GM12891 (cell line): ENCODE results near the gene CAPS.

Source experiments
- DNase-seq: peaks from one replicate; pipeline ENCODE4 v3.0.0; 2011; ENCODE audit warnings: low spot score; ENCODE audit not compliant: insufficient read length
- FAIRE-seq: peaks from 2 replicates; lab custom pipeline; 2011; peaks lifted over from hg19 to GRCh38; lab: Jason Lieb, UNC
- PAX5 ChIP-seq: IDR thresholded peaks from 2 replicates; pipeline ENCODE4 v1.6.1; 2011; ENCODE audit warnings: low read length, moderate library complexity, mild to moderate bottlenecking; ENCODE audit not compliant: insufficient read depth, severe bottlenecking
- POLR2A ChIP-seq: IDR thresholded peaks from 2 replicates; pipeline ENCODE4 v1.6.1; 2011; ENCODE audit warnings: low read depth, low read length, control low read depth
- POLR2AphosphoS5 ChIP-seq: IDR thresholded peaks from 2 replicates; pipeline ENCODE4 v1.6.1; 2011; ENCODE audit warnings: low read depth, low read length, control low read depth
- POU2F2 ChIP-seq: IDR thresholded peaks from 2 replicates; pipeline ENCODE4 v1.6.1; 2011; ENCODE audit warnings: low read depth, mild to moderate bottlenecking, control low read depth, low read length, moderate library complexity
- SPI1 ChIP-seq: IDR thresholded peaks from 2 replicates; pipeline ENCODE4 v1.6.1; 2011; ENCODE audit warnings: low read depth, low read length, control low read depth
- TAF1 ChIP-seq: IDR thresholded peaks from 2 replicates; pipeline ENCODE4 v1.6.1; 2011; ENCODE audit warnings: low read depth, low read length, control low read depth

The CAPS gene

GRCh38 chr19:5934774-5935472 is 20.9 kb downstream of the CAPS start:
- TF ChIP-seq TAF1 = no peak
- TF ChIP-seq PAX5 = no peak
- no peak for TF ChIP-seq POLR2A
- TF ChIP-seq POU2F2 = no peak
- TF ChIP-seq SPI1 = no peak
- DNase-seq (no peak), FAIRE-seq (no peak)

- TF ChIP-seq POLR2A (no peak), SPI1 (no peak), TAF1 (no peak), PAX5 (no peak), POU2F2 (no peak), POLR2AphosphoS5 (no peak)
Measured at GRCh38 chr19:5935473-5936291, 21.6 kb downstream of the CAPS start.

GRCh38 chr19:5936292-5936592 is 22.2 kb downstream of the CAPS start:
- no peak for FAIRE-seq
- no peak for DNase-seq
- no peak for TF ChIP-seq SPI1
- TF ChIP-seq PAX5 = no peak
- TF ChIP-seq POLR2AphosphoS5 = no peak
- TF ChIP-seq TAF1 = no peak
- no peak for TF ChIP-seq POU2F2
- no peak for TF ChIP-seq POLR2A

More at GRCh38 chr19:5935473-5936291, 21.6 kb downstream of the CAPS start:
- DNase-seq = no peak
- no peak for FAIRE-seq

GRCh38 chr19:5937550-5937949 is 23.5 kb downstream of the CAPS start:
- no peak for TF ChIP-seq SPI1
- TF ChIP-seq TAF1 = no peak
- no peak for TF ChIP-seq POU2F2
- TF ChIP-seq POLR2A = no peak
- TF ChIP-seq PAX5 = no peak
- DNase-seq (no peak), FAIRE-seq (no peak)

- FAIRE-seq (no peak), DNase-seq (no peak)
- TF ChIP-seq TAF1 (no peak), POU2F2 (no peak), SPI1 (no peak), PAX5 (no peak), POLR2AphosphoS5 (no peak), POLR2A (no peak)
Measured at GRCh38 chr19:5940260-5941208, 26.5 kb downstream of the CAPS start.

- DNase-seq (no peak), FAIRE-seq (no peak)
- TF ChIP-seq POLR2A (no peak), POU2F2 (no peak), POLR2AphosphoS5 (no peak), PAX5 (no peak), SPI1 (no peak), TAF1 (no peak)
Measured at GRCh38 chr19:5941673-5942072, 27.6 kb downstream of the CAPS start.

GRCh38 chr19:5943045-5943444 is 29.0 kb downstream of the CAPS start:
- TF ChIP-seq SPI1 (no peak), POLR2AphosphoS5 (no peak), TAF1 (no peak), POU2F2 (no peak), PAX5 (no peak), POLR2A (no peak)
- no peak for FAIRE-seq

GRCh38 chr19:5943623-5944022 is 29.6 kb downstream of the CAPS start:
- DNase-seq (no peak), FAIRE-seq (no peak)
- TF ChIP-seq SPI1 (no peak), TAF1 (no peak), POU2F2 (no peak), PAX5 (no peak), POLR2AphosphoS5 (no peak), POLR2A (no peak)

More at GRCh38 chr19:5943045-5943444, 29.0 kb downstream of the CAPS start:
- no peak for DNase-seq

GRCh38 chr19:5947435-5947834 is 33.4 kb downstream of the CAPS start:
- TF ChIP-seq POU2F2 (no peak), POLR2AphosphoS5 (no peak), SPI1 (no peak), POLR2A (no peak), TAF1 (no peak), PAX5 (no peak)
- FAIRE-seq (no peak), DNase-seq (no peak)
